ENCODE measurements around the gene BLM.

The BLM gene

GRCh38 chr15:90862487-90862886 is 145.3 kb downstream of the BLM start:
- TF ChIP-seq CTCF (conservative IDR thresholded peaks at IDR 0.05; ENCODE audit: low read depth, low read length), result no peak

GRCh38 chr15:90862964-90863778 is 146.0 kb downstream of the BLM start:
- no peak for DNase-seq (ENCODE audit: low read depth)
- no peak overlapping the region for H3K4me3 ChIP-seq (ENCODE audit: low read depth, low read length)
- no peak for TF ChIP-seq CTCF (conservative IDR thresholded peaks at IDR 0.05; ENCODE audit: low read depth, low read length)

More at GRCh38 chr15:90862487-90862886, 145.3 kb downstream of the BLM start:
- H3K4me3 ChIP-seq (ENCODE audit: low read depth, low read length), result no peak overlapping the region
- DNase-seq (ENCODE audit: low read depth), result no peak

GRCh38 chr15:90863987-90864386 is 146.8 kb downstream of the BLM start:
- no peak overlapping the region for H3K4me3 ChIP-seq (ENCODE audit: low read depth, low read length)
- DNase-seq (ENCODE audit: low read depth), result no peak
- TF ChIP-seq CTCF (conservative IDR thresholded peaks at IDR 0.05; ENCODE audit: low read depth, low read length), result no peak

- TF ChIP-seq CTCF (conservative IDR thresholded peaks at IDR 0.05; ENCODE audit: low read depth, low read length), result no peak
- no peak for DNase-seq (ENCODE audit: low read depth)
- H3K4me3 ChIP-seq (ENCODE audit: low read depth, low read length), result no peak overlapping the region
These were observed 147.4 kb downstream of the BLM start for GRCh38 chr15:90864507-90864906.

GRCh38 chr15:90865702-90866101 is 148.6 kb downstream of the BLM start:
- no peak overlapping the region for H3K4me3 ChIP-seq (ENCODE audit: low read depth, low read length)
- no peak for TF ChIP-seq CTCF (conservative IDR thresholded peaks at IDR 0.05; ENCODE audit: low read depth, low read length)
- no peak for DNase-seq (ENCODE audit: low read depth)

Data from choroid plexus epithelial cell (primary cell).